OCI-LY7 (cell line): ENCODE measurements around the gene RMDN3. TPM values are rescaled to one million over a fixed set of nuclear protein-coding genes. Genes with fewer than 3 reads are reported as not detected.

ENCODE experiments used
- Bru-seq: library from RNA; stranded (reverse); fragments of 400-500 nt; gene quantifications from one replicate; lab custom pipeline; 2021; lab: Mats Ljungman, UMichigan
- BruChase-seq, 2 experiments: library from RNA; stranded (reverse); fragments of 400-500 nt; gene quantifications; one replicate each; lab custom pipeline; 2021; lab: Mats Ljungman, UMichigan
- BruUV-seq: library from RNA; stranded (reverse); fragments of 400-500 nt; replicated peaks from 2 replicates; lab custom pipeline; 2021; lab: Mats Ljungman, UMichigan
- CTCF ChIA-PET: fragments of 300-600 bp; sonication (Branson Sonifier 250); formaldehyde crosslinking; loops from one replicate; lab custom pipeline; 2022; ENCODE audit warnings: antibody characterized with exemption; ENCODE audit not compliant: unreplicated experiment; lab: Charles Lee
- POLR2A ChIA-PET: fragments of 300-600 bp; sonication (Branson Sonifier 250); formaldehyde crosslinking; loops from one replicate; lab custom pipeline; 2022; ENCODE audit warnings: antibody characterized with exemption; lab: Charles Lee
- DNase-seq: peaks from one replicate; pipeline ENCODE4 v3.0.0-alpha.2; 2015; ENCODE audit warnings: low spot score
- H2AFZ ChIP-seq: fragments of 200-600 bp; sonication (generic), shearing (Covaris generic); 2 replicates; pipeline ENCODE4 v1.6.1; 2014; ENCODE audit warnings: mild to moderate bottlenecking, antibody characterized with exemption, low read length, moderate library complexity
- H3K27ac ChIP-seq: fragments of 200-600 bp; sonication (generic); 2 replicates; pipeline ENCODE4 v1.5.1; 2014; ENCODE audit warnings: mixed run types, low read depth, mild to moderate bottlenecking, moderate library complexity, low read length, inconsistent platforms; ENCODE audit not compliant: poor library complexity, severe bottlenecking
- H3K36me3 ChIP-seq: fragments of 200-600 bp; sonication (generic); 2 replicates; pipeline ENCODE4 v1.6.1; 2014; ENCODE audit warnings: mild to moderate bottlenecking, antibody characterized with exemption, low read length, moderate library complexity, mixed read lengths; ENCODE audit not compliant: insufficient read depth
- H3K4me1 ChIP-seq: fragments of 200-600 bp; sonication (generic); 2 replicates; pipeline ENCODE4 v1.5.1; 2014; ENCODE audit warnings: mild to moderate bottlenecking, low read length; ENCODE audit not compliant: insufficient read depth, poor library complexity, severe bottlenecking
- H3K4me2 ChIP-seq: fragments of 200-600 bp; sonication (generic); 2 replicates; pipeline ENCODE4 v1.6.1; 2014; ENCODE audit warnings: mild to moderate bottlenecking, low read length
- H3K4me3 ChIP-seq: fragments of 200-600 bp; sonication (generic); 2 replicates; pipeline ENCODE4 v1.5.1; 2014; ENCODE audit warnings: mild to moderate bottlenecking, low read depth, low read length; ENCODE audit not compliant: poor library complexity, severe bottlenecking
- H3K79me2 ChIP-seq: fragments of 200-600 bp; sonication (generic); 2 replicates; pipeline ENCODE4 v1.6.1; 2016; ENCODE audit warnings: low read depth, mild to moderate bottlenecking, low read length, moderate library complexity, mixed read lengths; ENCODE audit not compliant: insufficient read depth
- H3K9me2 ChIP-seq: fragments of 200-600 bp; sonication (generic); 2 replicates; pipeline ENCODE4 v1.6.1; 2016; ENCODE audit warnings: mild to moderate bottlenecking, low read length, mixed read lengths; ENCODE audit not compliant: insufficient read depth
- H3K9me3 ChIP-seq: fragments of 200-600 bp; sonication (generic); 2 replicates; pipeline ENCODE4 v1.6.1; 2014; ENCODE audit warnings: mild to moderate bottlenecking, mixed run types, low read length, mixed read lengths
- H4K20me1 ChIP-seq: fragments of 200-600 bp; sonication (generic); 2 replicates; pipeline ENCODE4 v1.6.1; 2014; ENCODE audit warnings: mild to moderate bottlenecking, antibody characterized with exemption, low read length, moderate library complexity, mixed read lengths; ENCODE audit not compliant: insufficient read depth
- EZH2phosphoT487 ChIP-seq: fragments of 200-600 bp; sonication (generic); IDR thresholded peaks from 2 replicates; pipeline ENCODE4 v1.6.1; 2018; ENCODE audit warnings: low read depth, borderline replicate concordance, mild to moderate bottlenecking, mixed run types, antibody characterized with exemption, low read length, moderate library complexity, mixed read lengths
- intact Hi-C: fragments of 100-400 bp; cut with micrococcal nuclease; formaldehyde crosslinking; loops from one replicate; pipeline ENCODE4 v1.10.0; 2022; ENCODE audit not compliant: unreplicated experiment
- long read RNA-seq: library from polyadenylated mRNA; stranded (forward); transcript quantifications from one replicate; pipeline ENCODE4 v2.0.0, GENCODE V29; 2022
- total RNA-seq, 2 experiments: library from RNA; depleted of rRNA in 1 of 2; stranded (reverse); fragments of >200 nt in 1 of 2; shearing (Covaris generic) in 1 of 2; gene quantifications; 2 replicates each; pipeline ENCODE4 v1.2.3, GENCODE V29; 2014 to 2022
- TF ChIP-seq, protein P1 (sequence below): fragments of 200-600 bp; sonication (generic); conservative IDR thresholded peaks from 2 replicates; pipeline ENCODE4 v1.5.1; 2014; ENCODE audit warnings: mild to moderate bottlenecking, antibody characterized with exemption, low read length, moderate library complexity, mixed read lengths

The RMDN3 gene, protein sequence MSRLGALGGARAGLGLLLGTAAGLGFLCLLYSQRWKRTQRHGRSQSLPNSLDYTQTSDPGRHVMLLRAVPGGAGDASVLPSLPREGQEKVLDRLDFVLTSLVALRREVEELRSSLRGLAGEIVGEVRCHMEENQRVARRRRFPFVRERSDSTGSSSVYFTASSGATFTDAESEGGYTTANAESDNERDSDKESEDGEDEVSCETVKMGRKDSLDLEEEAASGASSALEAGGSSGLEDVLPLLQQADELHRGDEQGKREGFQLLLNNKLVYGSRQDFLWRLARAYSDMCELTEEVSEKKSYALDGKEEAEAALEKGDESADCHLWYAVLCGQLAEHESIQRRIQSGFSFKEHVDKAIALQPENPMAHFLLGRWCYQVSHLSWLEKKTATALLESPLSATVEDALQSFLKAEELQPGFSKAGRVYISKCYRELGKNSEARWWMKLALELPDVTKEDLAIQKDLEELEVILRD
- total RNA-seq (2014; rRNA removed; shearing (Covaris generic)): 10.7 and 14.9 TPM in 2 replicates
- total RNA-seq (2022): 21.5 and 23.7 TPM in 2 replicates
- percentile 68 among the genes with signal in this experiment for Bru-seq, nascent RNA
- percentile 73 among the genes with signal in this experiment for BruChase-seq, experiment 1, labeled RNA remaining after a 6-hour chase
- BruChase-seq, experiment 2, labeled RNA remaining after a 2-hour chase: percentile 78 among the genes with signal in this experiment
- long read RNA-seq, transcript RMDN3-202 (13 exons, 2,251 nt): major isoform, 22 of 56 reads
- long read RNA-seq, partial matches to known transcripts: 7 of 56 reads
- long read RNA-seq, other reads (novel, unspliced or antisense): 26 of 56 reads

- Histone ChIP-seq H2AFZ (peak within 1 kb of the TSS; percentile 67), H3K9me2 (no peaks in the 10 kb centered on the region), H3K4me3 (peak within 1 kb of the TSS; percentile 85), H3K27ac (peak within 1 kb of the TSS; percentile 90), H3K36me3 (peaks cover 30% of the 10 kb centered on the region), H3K9me3 (no peaks in the 10 kb centered on the region), H3K4me1 (peaks cover 52% of the 10 kb centered on the region), H3K4me2 (peak within 1 kb of the TSS; percentile 95), H3K79me2 (peaks cover 29% of the 10 kb centered on the region), H4K20me1 (no peaks in the 10 kb centered on the region)
- peak; percentile 97 for DNase-seq
- ChIA-PET CTCF (no interaction called here), POLR2A (interaction anchor here (2.9 kb wide), 1 partner anchor 10 kb away, joined by 8 read pairs; no protein-coding TSS in a partner anchor)
- intact Hi-C loops: loop anchor here (1.0 to 2.0 kb wide), 4 partner anchors 9 to 52 kb away; partner anchors contain the start of genes C15orf62, DNAJC17, GCHFR and ZFYVE19
- BruUV-seq: TSS peak; percentile 100
- TF ChIP-seq, protein P1, sequence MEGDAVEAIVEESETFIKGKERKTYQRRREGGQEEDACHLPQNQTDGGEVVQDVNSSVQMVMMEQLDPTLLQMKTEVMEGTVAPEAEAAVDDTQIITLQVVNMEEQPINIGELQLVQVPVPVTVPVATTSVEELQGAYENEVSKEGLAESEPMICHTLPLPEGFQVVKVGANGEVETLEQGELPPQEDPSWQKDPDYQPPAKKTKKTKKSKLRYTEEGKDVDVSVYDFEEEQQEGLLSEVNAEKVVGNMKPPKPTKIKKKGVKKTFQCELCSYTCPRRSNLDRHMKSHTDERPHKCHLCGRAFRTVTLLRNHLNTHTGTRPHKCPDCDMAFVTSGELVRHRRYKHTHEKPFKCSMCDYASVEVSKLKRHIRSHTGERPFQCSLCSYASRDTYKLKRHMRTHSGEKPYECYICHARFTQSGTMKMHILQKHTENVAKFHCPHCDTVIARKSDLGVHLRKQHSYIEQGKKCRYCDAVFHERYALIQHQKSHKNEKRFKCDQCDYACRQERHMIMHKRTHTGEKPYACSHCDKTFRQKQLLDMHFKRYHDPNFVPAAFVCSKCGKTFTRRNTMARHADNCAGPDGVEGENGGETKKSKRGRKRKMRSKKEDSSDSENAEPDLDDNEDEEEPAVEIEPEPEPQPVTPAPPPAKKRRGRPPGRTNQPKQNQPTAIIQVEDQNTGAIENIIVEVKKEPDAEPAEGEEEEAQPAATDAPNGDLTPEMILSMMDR: no peak
- no peak for TF ChIP-seq EZH2phosphoT487
These were observed at the start of gene RMDN3 for GRCh38 chr15:40754883-40755811. TSS of gene RMDN3 (minus strand) at chr15:40755254. CDS start at chr15:40754783, 471 bp downstream.

- CTCF ChIA-PET: no interaction called here
- H3K36me3 ChIP-seq: no peaks in the 10 kb centered on the region
- H3K27ac ChIP-seq: no peak overlapping the region
- H3K9me3 ChIP-seq: no peaks in the 10 kb centered on the region
- no peak for DNase-seq
- POLR2A ChIA-PET: interaction anchor here (0.6 to 0.7 kb wide), 2 partner anchors 58 to 1358 kb away, joined by 3 to 6 read pairs; no protein-coding TSS in a partner anchor
- TF ChIP-seq, protein P1: peak; percentile 55
- no peak for TF ChIP-seq EZH2phosphoT487
- H3K4me3 ChIP-seq: no peak overlapping the region
- H3K79me2 ChIP-seq: peaks cover 16% of the 10 kb centered on the region; the same call in 1 of the 2 replicates
- H4K20me1 ChIP-seq: no peaks in the 10 kb centered on the region
- no peak overlapping the region for H2AFZ ChIP-seq
- intact Hi-C loops: no loop called here
- peaks cover 14% of the 10 kb centered on the region for H3K4me1 ChIP-seq
- no TSS peak for BruUV-seq
- no peaks in the 10 kb centered on the region for H3K9me2 ChIP-seq
- no peak overlapping the region for H3K4me2 ChIP-seq
These were observed 48.6 kb upstream of the RMDN3 start for GRCh38 chr15:40803688-40804087.
